GM12891 (cell line): ENCODE data around the gene TAF11L4.
"Not testable (repeated sequence)": the region's sequence is repeated elsewhere in the genome, so short reads cannot be mapped to it uniquely, and the experiment has no call there.

Source experiments
- DNase-seq: peaks from one replicate; pipeline ENCODE4 v3.0.0; 2011; ENCODE audit warnings: low spot score; ENCODE audit not compliant: insufficient read length
- FAIRE-seq: peaks from 2 replicates; lab custom pipeline; 2011; peaks lifted over from hg19 to GRCh38; lab: Jason Lieb, UNC
- PAX5 ChIP-seq: IDR thresholded peaks from 2 replicates; pipeline ENCODE4 v1.6.1; 2011; ENCODE audit warnings: low read length, moderate library complexity, mild to moderate bottlenecking; ENCODE audit not compliant: insufficient read depth, severe bottlenecking
- POLR2A ChIP-seq: IDR thresholded peaks from 2 replicates; pipeline ENCODE4 v1.6.1; 2011; ENCODE audit warnings: low read depth, low read length, control low read depth
- POLR2AphosphoS5 ChIP-seq: IDR thresholded peaks from 2 replicates; pipeline ENCODE4 v1.6.1; 2011; ENCODE audit warnings: low read depth, low read length, control low read depth
- POU2F2 ChIP-seq: IDR thresholded peaks from 2 replicates; pipeline ENCODE4 v1.6.1; 2011; ENCODE audit warnings: low read depth, mild to moderate bottlenecking, control low read depth, low read length, moderate library complexity
- SPI1 ChIP-seq: IDR thresholded peaks from 2 replicates; pipeline ENCODE4 v1.6.1; 2011; ENCODE audit warnings: low read depth, low read length, control low read depth
- TAF1 ChIP-seq: IDR thresholded peaks from 2 replicates; pipeline ENCODE4 v1.6.1; 2011; ENCODE audit warnings: low read depth, low read length, control low read depth

Gene TAF11L4

GRCh38 chr5:17511775-17512325, 9.8 kb upstream of the TAF11L4 start:
- FAIRE-seq (no peak), DNase-seq (no peak)
- TF ChIP-seq TAF1 = no peak
- TF ChIP-seq POLR2A = no peak
- no peak for TF ChIP-seq POU2F2
- TF ChIP-seq POLR2AphosphoS5 = no peak
- TF ChIP-seq PAX5 = no peak
- TF ChIP-seq SPI1 = no peak

GRCh38 chr5:17517526-17517925, 4.1 kb upstream of the TAF11L4 start:
- not testable (repeated sequence) for FAIRE-seq, DNase-seq

GRCh38 chr5:17518067-17518466, 3.5 kb upstream of the TAF11L4 start, which contains the start of gene TAF11L3:
TSS of gene TAF11L3 (plus strand) at chr5:17518367.
- not testable (repeated sequence) for FAIRE-seq, DNase-seq

- FAIRE-seq = not testable (repeated sequence)
These were observed 2.1 kb upstream of the TAF11L4 start for GRCh38 chr5:17519508-17519907.

GRCh38 chr5:17524935-17525334, 3.3 kb downstream of the TAF11L4 start, which contains the start of gene TAF11L5:
TSS of gene TAF11L5 (plus strand) at chr5:17525235.
- DNase-seq, FAIRE-seq: not testable (repeated sequence)

More at GRCh38 chr5:17519508-17519907, 2.1 kb upstream of the TAF11L4 start:
- DNase-seq = not testable (repeated sequence)

- not testable (repeated sequence) for DNase-seq, FAIRE-seq
These were observed 4.9 kb downstream of the TAF11L4 start for GRCh38 chr5:17526504-17526903.

- not testable (repeated sequence) for FAIRE-seq, DNase-seq
These were observed 6.8 kb downstream of the TAF11L4 start, which contains the start of gene TAF11L6 for GRCh38 chr5:17528369-17528768. TSS of gene TAF11L6 (plus strand) at chr5:17528669.
